Measurements from ENCODE around the gene TRAK1. TPM values are rescaled to one million over a fixed set of nuclear protein-coding genes. Genes with fewer than 3 reads are reported as not detected.

TRAK1 gene
- total and polyA plus RNA-seq, 10 donors: 15.4 to 60.0 (median 47.8) TPM

- WGBS, 5 donors: 37 to 53% (median 44%) methylated on average over 4 of the region's 4 CpGs
- TF ChIP-seq POLR2AphosphoS5 (IDR thresholded peaks at IDR 0.05) (no peak), CTCF (IDR thresholded peaks at IDR 0.05 in 8 of 11, conservative IDR thresholded peaks at IDR 0.05 in 3 of 11) (no peak), POLR2A (IDR thresholded peaks at IDR 0.05) (no peak)
- Histone ChIP-seq H3K27ac (peak overlapping the region in 5 of 8 donors; percentile 24 to 57 (median 41)), H3K36me3 (peaks cover 0 to 6% (median 0%) of the 10 kb centered on the region in 6 donors), H3K4me3 (no peak overlapping the region), H3K9me3 (no peaks in the 10 kb centered on the region), H3K27me3 (replicated peaks in 1 of 7) (no peaks in the 10 kb centered on the region), H3K4me1 (peaks cover 23 to 60% (median 54%) of the 10 kb centered on the region in 6 donors)
- no peak for DNase-seq
- intact Hi-C loops (cut with DNase I; ENCODE audit: low total_unique reads): no loop called here
Observed at GRCh38 chr3:42114130-42114725, 23.1 kb downstream of the TRAK1 start.

- intact Hi-C loops (cut with DNase I; ENCODE audit: low total_unique reads): no loop called here
- Histone ChIP-seq H3K9me3 (no peaks in the 10 kb centered on the region), H3K4me1 (peaks cover 29 to 70% (median 63%) of the 10 kb centered on the region in 6 donors), H3K27ac (no peak overlapping the region), H3K27me3 (replicated peaks in 1 of 7) (no peaks in the 10 kb centered on the region), H3K4me3 (no peak overlapping the region), H3K36me3 (peaks cover 0 to 6% (median 0%) of the 10 kb centered on the region in 6 donors)
- DNase-seq: peak; percentile 54
- WGBS, 5 donors: 62 to 73% (median 69%) methylated on average over 13 of the region's 13 CpGs
- TF ChIP-seq POLR2A (IDR thresholded peaks at IDR 0.05) (no peak), POLR2AphosphoS5 (IDR thresholded peaks at IDR 0.05) (no peak), CTCF (IDR thresholded peaks at IDR 0.05 in 8 of 11, conservative IDR thresholded peaks at IDR 0.05 in 3 of 11) (no peak)
Observed at GRCh38 chr3:42115215-42115614, 24.1 kb downstream of the TRAK1 start.

GRCh38 chr3:42115946-42116345 is 24.8 kb downstream of the TRAK1 start:
- H3K9me3 ChIP-seq: no peaks in the 10 kb centered on the region
- H3K27me3 ChIP-seq (replicated peaks in 1 of 7): no peaks in the 10 kb centered on the region
- H3K4me3 ChIP-seq: no peak overlapping the region
- peaks cover 36 to 78% (median 71%) of the 10 kb centered on the region in 6 donors for H3K4me1 ChIP-seq
- H3K27ac ChIP-seq: no peak overlapping the region
- intact Hi-C loops (cut with DNase I; ENCODE audit: low total_unique reads): no loop called here
- WGBS, 5 donors: 89 to 97% (median 96%) methylated on average over 9 of the region's 9 CpGs
- no peak for DNase-seq
- peaks cover 0 to 3% (median 0%) of the 10 kb centered on the region in 6 donors for H3K36me3 ChIP-seq
- no peak for TF ChIP-seq CTCF (IDR thresholded peaks at IDR 0.05 in 8 of 11, conservative IDR thresholded peaks at IDR 0.05 in 3 of 11)
- TF ChIP-seq POLR2A (IDR thresholded peaks at IDR 0.05): no peak
- no peak for TF ChIP-seq POLR2AphosphoS5 (IDR thresholded peaks at IDR 0.05)

- intact Hi-C loops (cut with DNase I; ENCODE audit: low total_unique reads): no loop called here
- Histone ChIP-seq H3K4me3 (no peak overlapping the region), H3K27me3 (replicated peaks in 1 of 7) (no peaks in the 10 kb centered on the region), H3K9me3 (no peaks in the 10 kb centered on the region), H3K27ac (peak overlapping the region in 2 of 8 donors; percentile 26 to 43), H3K36me3 (no peaks in the 10 kb centered on the region), H3K4me1 (peaks cover 38 to 83% (median 72%) of the 10 kb centered on the region in 6 donors)
- TF ChIP-seq CTCF (IDR thresholded peaks at IDR 0.05 in 8 of 11, conservative IDR thresholded peaks at IDR 0.05 in 3 of 11) (no peak), POLR2AphosphoS5 (IDR thresholded peaks at IDR 0.05) (no peak), POLR2A (IDR thresholded peaks at IDR 0.05) (no peak)
- 77 to 100% (median 92%) methylated on average over 1 of the region's 1 CpG for WGBS, 5 donors
- DNase-seq: no peak
Observed at GRCh38 chr3:42116466-42116865, 25.3 kb downstream of the TRAK1 start.
